T-helper 1 cell treated with Interleukin-12 subunit alpha and Interleukin-12 subunit beta and Interleukin-4 antibody, amounts not matched to agents 30 μg/mL and 1 μg/mL, for 36 hours (primary cell): Measurements from ENCODE around the gene DMPK.
A peak's percentile ranks its signal among the peaks of the same experiment; 100 is the strongest.

Source experiments
- H3K27ac Mint-ChIP-seq: one replicate; pipeline ENCODE4 v1.8.0; 2021; ENCODE audit warnings: mild to moderate bottlenecking, mixed read lengths
- H3K27me3 Mint-ChIP-seq: one replicate; pipeline ENCODE4 v1.8.0; 2021; ENCODE audit warnings: low read depth, mixed read lengths
- H3K36me3 Mint-ChIP-seq: one replicate; pipeline ENCODE4 v1.8.0; 2021; ENCODE audit warnings: low read depth, mixed read lengths
- H3K4me1 Mint-ChIP-seq: one replicate; pipeline ENCODE4 v1.8.0; 2021; ENCODE audit warnings: low read depth, mixed read lengths
- H3K4me3 Mint-ChIP-seq: one replicate; pipeline ENCODE4 v1.8.0; 2021; ENCODE audit warnings: mild to moderate bottlenecking, moderate library complexity, mixed read lengths
- H3K9me3 Mint-ChIP-seq: one replicate; pipeline ENCODE4 v1.8.0; 2021; ENCODE audit warnings: mixed read lengths

DMPK gene

GRCh38 chr19:45772130-45772840 is 10.0 kb downstream of the DMPK start:
- Mint-ChIP-seq H3K27ac (no peak overlapping the region), H3K4me3 (no peak overlapping the region), H3K27me3 (peaks cover 12% of the 10 kb centered on the region), H3K36me3 (peaks cover 5% of the 10 kb centered on the region), H3K9me3 (no peaks in the 10 kb centered on the region), H3K4me1 (peaks cover 11% of the 10 kb centered on the region)

- H3K4me3 Mint-ChIP-seq = peak overlapping the region; percentile 4
- peaks cover 15% of the 10 kb centered on the region for H3K27me3 Mint-ChIP-seq
- H3K4me1 Mint-ChIP-seq = peaks cover 11% of the 10 kb centered on the region
- no peak overlapping the region for H3K27ac Mint-ChIP-seq
- no peaks in the 10 kb centered on the region for H3K36me3 Mint-ChIP-seq
- H3K9me3 Mint-ChIP-seq = no peaks in the 10 kb centered on the region
These were observed 10.9 kb downstream of the DMPK start for GRCh38 chr19:45771311-45771933.

- no peaks in the 10 kb centered on the region for H3K9me3 Mint-ChIP-seq
- peak overlapping the region; percentile 85 for H3K27ac Mint-ChIP-seq
- H3K36me3 Mint-ChIP-seq = no peaks in the 10 kb centered on the region
- H3K4me3 Mint-ChIP-seq = peak overlapping the region; percentile 86
- peaks cover 11% of the 10 kb centered on the region for H3K4me1 Mint-ChIP-seq
- H3K27me3 Mint-ChIP-seq = peaks cover 18% of the 10 kb centered on the region
These were observed 11.8 kb downstream of the DMPK start for GRCh38 chr19:45770192-45771101.

GRCh38 chr19:45769821-45770191 is 12.5 kb downstream of the DMPK start:
- peaks cover 18% of the 10 kb centered on the region for H3K27me3 Mint-ChIP-seq
- no peaks in the 10 kb centered on the region for H3K36me3 Mint-ChIP-seq
- H3K9me3 Mint-ChIP-seq = no peaks in the 10 kb centered on the region
- peak overlapping the region; percentile 86 for H3K4me3 Mint-ChIP-seq
- peaks cover 11% of the 10 kb centered on the region for H3K4me1 Mint-ChIP-seq
- peak overlapping the region; percentile 85 for H3K27ac Mint-ChIP-seq

- Mint-ChIP-seq H3K4me1 (peaks cover 11% of the 10 kb centered on the region), H3K9me3 (no peaks in the 10 kb centered on the region), H3K27ac (peak within 1 kb of the TSS; percentile 85), H3K27me3 (peaks cover 18% of the 10 kb centered on the region), H3K4me3 (peak within 1 kb of the TSS; percentile 86), H3K36me3 (no peaks in the 10 kb centered on the region)
These were observed 13.1 kb downstream of the DMPK start, which contains the start of gene SIX5 for GRCh38 chr19:45768984-45769782. SIX5 (minus strand) TSS chr19:45769252; CDS start chr19:45768844, 408 bp downstream.

- Mint-ChIP-seq H3K27me3 (peaks cover 18% of the 10 kb centered on the region), H3K9me3 (no peaks in the 10 kb centered on the region), H3K36me3 (no peaks in the 10 kb centered on the region), H3K4me3 (peak overlapping the region; percentile 86), H3K27ac (peak overlapping the region; percentile 79), H3K4me1 (peaks cover 11% of the 10 kb centered on the region)
These were observed 13.7 kb downstream of the DMPK start for GRCh38 chr19:45768655-45768983.

GRCh38 chr19:45767881-45768654 is 14.2 kb downstream of the DMPK start:
- Mint-ChIP-seq H3K4me3 (peak overlapping the region; percentile 64), H3K4me1 (peaks cover 11% of the 10 kb centered on the region), H3K36me3 (no peaks in the 10 kb centered on the region), H3K27me3 (peaks cover 18% of the 10 kb centered on the region), H3K9me3 (no peaks in the 10 kb centered on the region), H3K27ac (no peak overlapping the region)

- Mint-ChIP-seq H3K27ac (no peak overlapping the region), H3K36me3 (no peaks in the 10 kb centered on the region), H3K9me3 (no peaks in the 10 kb centered on the region), H3K27me3 (peaks cover 18% of the 10 kb centered on the region), H3K4me3 (peak overlapping the region; percentile 40), H3K4me1 (peaks cover 11% of the 10 kb centered on the region)
These were observed 14.8 kb downstream of the DMPK start for GRCh38 chr19:45767410-45767880.

GRCh38 chr19:45766869-45767346 is 15.4 kb downstream of the DMPK start:
- H3K4me3 Mint-ChIP-seq = peak overlapping the region; percentile 40
- no peak overlapping the region for H3K27ac Mint-ChIP-seq
- H3K27me3 Mint-ChIP-seq = peaks cover 13% of the 10 kb centered on the region
- no peaks in the 10 kb centered on the region for H3K9me3 Mint-ChIP-seq
- H3K36me3 Mint-ChIP-seq = no peaks in the 10 kb centered on the region
- peaks cover 11% of the 10 kb centered on the region for H3K4me1 Mint-ChIP-seq

GRCh38 chr19:45766296-45766868 is 15.9 kb downstream of the DMPK start:
- peaks cover 11% of the 10 kb centered on the region for H3K4me1 Mint-ChIP-seq
- no peaks in the 10 kb centered on the region for H3K36me3 Mint-ChIP-seq
- H3K4me3 Mint-ChIP-seq = no peak overlapping the region
- peaks cover 13% of the 10 kb centered on the region for H3K27me3 Mint-ChIP-seq
- no peaks in the 10 kb centered on the region for H3K9me3 Mint-ChIP-seq
- H3K27ac Mint-ChIP-seq = no peak overlapping the region

- no peaks in the 10 kb centered on the region for H3K9me3 Mint-ChIP-seq
- H3K27ac Mint-ChIP-seq = no peak overlapping the region
- no peaks in the 10 kb centered on the region for H3K36me3 Mint-ChIP-seq
- no peak overlapping the region for H3K4me3 Mint-ChIP-seq
- H3K4me1 Mint-ChIP-seq = peaks cover 7% of the 10 kb centered on the region
- peaks cover 13% of the 10 kb centered on the region for H3K27me3 Mint-ChIP-seq
These were observed 16.5 kb downstream of the DMPK start for GRCh38 chr19:45765702-45766295.

GRCh38 chr19:45764945-45765701 is 17.2 kb downstream of the DMPK start:
- Mint-ChIP-seq H3K9me3 (no peaks in the 10 kb centered on the region), H3K36me3 (no peaks in the 10 kb centered on the region), H3K27ac (no peak overlapping the region), H3K27me3 (peaks cover 13% of the 10 kb centered on the region), H3K4me1 (peaks cover 7% of the 10 kb centered on the region), H3K4me3 (no peak overlapping the region)
